Measurements from ENCODE around the gene MEIS2. TPM values are rescaled to one million over a fixed set of nuclear protein-coding genes. Genes with fewer than 3 reads are reported as not detected.

MEIS2 gene
- total and polyA plus RNA-seq, 2 experiments from 2014 or later: 224 to 432 TPM

GRCh38 chr15:36897834-36898233 is 202.5 kb downstream of the MEIS2 start:
- DNase-seq (ENCODE audit: low read depth in 1 of 2, low spot score in 1 of 2): no peak
- Histone ChIP-seq H3K27me3 (no peaks in the 10 kb centered on the region), H3K4me1 (ENCODE audit: low read depth) (peaks cover 84% of the 10 kb centered on the region), H3K27ac (peak overlapping the region; percentile 91), H3K4me3 (no peak overlapping the region), H3K9me3 (ENCODE audit: low read depth) (no peaks in the 10 kb centered on the region), H3K36me3 (peaks cover 34% of the 10 kb centered on the region)
- TF ChIP-seq CTCF (IDR thresholded peaks at IDR 0.05; ENCODE audit: low read depth, low read length): no peak

- DNase-seq (ENCODE audit: low read depth in 1 of 2, low spot score in 1 of 2): peak in 1 of 2 donors; percentile 82
- no peaks in the 10 kb centered on the region for H3K9me3 ChIP-seq (ENCODE audit: low read depth)
- peaks cover 84% of the 10 kb centered on the region for H3K4me1 ChIP-seq (ENCODE audit: low read depth)
- no peaks in the 10 kb centered on the region for H3K27me3 ChIP-seq
- H3K36me3 ChIP-seq: peaks cover 40% of the 10 kb centered on the region
- peak overlapping the region; percentile 91 for H3K27ac ChIP-seq
- TF ChIP-seq CTCF (IDR thresholded peaks at IDR 0.05; ENCODE audit: low read depth, low read length): no peak
- peak overlapping the region; percentile 18 for H3K4me3 ChIP-seq
Observed at GRCh38 chr15:36896949-36897348, 203.4 kb downstream of the MEIS2 start.

- DNase-seq (ENCODE audit: low read depth in 1 of 2, low spot score in 1 of 2): no peak
- Histone ChIP-seq H3K36me3 (peaks cover 58% of the 10 kb centered on the region), H3K9me3 (ENCODE audit: low read depth) (no peaks in the 10 kb centered on the region), H3K27me3 (no peaks in the 10 kb centered on the region), H3K4me3 (no peak overlapping the region), H3K4me1 (ENCODE audit: low read depth) (peaks cover 86% of the 10 kb centered on the region), H3K27ac (peak overlapping the region; percentile 16)
- TF ChIP-seq CTCF (IDR thresholded peaks at IDR 0.05; ENCODE audit: low read depth, low read length): no peak
Observed at GRCh38 chr15:36894075-36894474, 206.3 kb downstream of the MEIS2 start.

- H3K36me3 ChIP-seq: peaks cover 58% of the 10 kb centered on the region
Observed at GRCh38 chr15:36893276-36893675, 207.1 kb downstream of the MEIS2 start.

GRCh38 chr15:36888011-36888992 is 212.0 kb downstream of the MEIS2 start:
- Histone ChIP-seq H3K27ac (peak overlapping the region; percentile 85), H3K27me3 (no peaks in the 10 kb centered on the region), H3K9me3 (ENCODE audit: low read depth) (no peaks in the 10 kb centered on the region), H3K4me1 (ENCODE audit: low read depth) (peaks cover 76% of the 10 kb centered on the region), H3K4me3 (peak overlapping the region; percentile 27), H3K36me3 (peaks cover 29% of the 10 kb centered on the region)
- DNase-seq (ENCODE audit: low read depth in 1 of 2, low spot score in 1 of 2): peak; percentile 66 to 78
- no peak for TF ChIP-seq CTCF (IDR thresholded peaks at IDR 0.05; ENCODE audit: low read depth, low read length)

More at GRCh38 chr15:36893276-36893675, 207.1 kb downstream of the MEIS2 start:
- Histone ChIP-seq H3K9me3 (ENCODE audit: low read depth) (no peaks in the 10 kb centered on the region), H3K4me3 (no peak overlapping the region), H3K27me3 (no peaks in the 10 kb centered on the region), H3K27ac (peak overlapping the region; percentile 15), H3K4me1 (ENCODE audit: low read depth) (peaks cover 81% of the 10 kb centered on the region)
- DNase-seq (ENCODE audit: low read depth in 1 of 2, low spot score in 1 of 2): no peak
- TF ChIP-seq CTCF (IDR thresholded peaks at IDR 0.05; ENCODE audit: low read depth, low read length): no peak
